Muscle layer of duodenum (tissue), 2 donors: ENCODE results near the gene GPSM1.

Source experiments
- H3K27ac ChIP-seq: one replicate; pipeline ENCODE4 v1.7.0; 2013; ENCODE audit warnings: mild to moderate bottlenecking, low read length
- H3K27me3 ChIP-seq: one replicate; pipeline ENCODE4 v1.7.0; 2013; ENCODE audit warnings: low read depth, mild to moderate bottlenecking, control low read depth, low read length
- H3K36me3 ChIP-seq, 2 donors: one replicate each; pipeline ENCODE4 v1.7.0; 2013; ENCODE audit warnings: low read length in 2 of 2, control low read depth in 1 of 2, mild to moderate bottlenecking in 1 of 2; ENCODE audit not compliant: insufficient read depth in 2 of 2, control insufficient read depth in 1 of 2
- H3K4me1 ChIP-seq, 2 donors: one replicate each; pipeline ENCODE4 v1.7.0; 2013; ENCODE audit warnings: low read length in 2 of 2, mild to moderate bottlenecking in 2 of 2, control low read depth in 1 of 2, moderate library complexity in 1 of 2; ENCODE audit not compliant: insufficient read depth in 2 of 2, control insufficient read depth in 1 of 2
- H3K4me3 ChIP-seq, 2 donors: one replicate each; pipeline ENCODE4 v1.7.0; 2013; ENCODE audit warnings: low read length in 2 of 2, low read depth in 1 of 2, mild to moderate bottlenecking in 1 of 2
- H3K9me3 ChIP-seq, 2 donors: one replicate each; pipeline ENCODE4 v1.7.0; 2013; ENCODE audit warnings: low read length in 2 of 2, control low read depth in 1 of 2, mild to moderate bottlenecking in 1 of 2; ENCODE audit not compliant: control insufficient read depth in 1 of 2
- donor health status: healthy.

The GPSM1 gene

DNA sequence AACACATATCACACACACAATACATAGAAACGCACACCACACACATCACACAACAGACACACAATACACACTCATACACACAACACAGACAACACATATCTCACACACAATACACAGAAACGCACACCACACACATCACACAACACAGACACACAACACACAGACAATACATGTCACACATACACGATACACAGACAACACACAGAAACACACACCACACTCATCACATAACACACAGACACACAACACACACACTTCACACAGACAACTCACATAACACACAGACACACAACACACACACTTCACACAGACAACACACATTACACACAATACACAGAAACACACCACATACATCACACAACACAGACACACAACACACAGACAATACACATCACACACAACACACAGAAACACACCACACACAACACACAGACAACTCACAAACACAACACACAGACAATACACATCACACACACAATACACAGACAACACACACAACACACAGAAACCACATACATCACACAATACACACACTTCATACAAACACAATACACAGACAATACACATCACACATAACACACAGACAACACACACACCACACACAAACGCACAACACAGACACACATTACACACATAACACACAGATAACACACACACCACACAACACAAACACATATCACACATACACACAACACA lies 19.2 kb upstream of the GPSM1 start:
- no peaks in the 10 kb centered on the region for H3K9me3 ChIP-seq
- H3K4me3 ChIP-seq: no peak overlapping the region
- H3K27ac ChIP-seq: no peak overlapping the region
- H3K36me3 ChIP-seq: no peaks in the 10 kb centered on the region
- H3K4me1 ChIP-seq: no peaks in the 10 kb centered on the region
- peaks cover 15% of the 10 kb centered on the region for H3K27me3 ChIP-seq

DNA sequence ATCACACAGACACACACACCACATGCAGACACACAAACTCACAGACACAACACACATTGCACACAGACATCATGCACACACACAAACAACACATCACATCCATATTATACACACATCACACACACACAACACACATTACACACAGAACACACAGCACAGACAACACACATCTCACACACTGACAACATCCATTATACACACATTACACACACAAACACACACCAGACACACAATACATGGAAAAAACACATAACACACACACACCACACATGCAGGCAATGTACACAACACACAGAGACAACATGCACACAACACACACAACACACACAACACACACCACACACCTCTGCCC lies 18.7 kb upstream of the GPSM1 start:
- no peak overlapping the region for H3K4me3 ChIP-seq
- no peaks in the 10 kb centered on the region for H3K9me3 ChIP-seq
- no peaks in the 10 kb centered on the region for H3K36me3 ChIP-seq
- H3K4me1 ChIP-seq: no peaks in the 10 kb centered on the region
- H3K27me3 ChIP-seq: peaks cover 15% of the 10 kb centered on the region
- H3K27ac ChIP-seq: no peak overlapping the region

DNA sequence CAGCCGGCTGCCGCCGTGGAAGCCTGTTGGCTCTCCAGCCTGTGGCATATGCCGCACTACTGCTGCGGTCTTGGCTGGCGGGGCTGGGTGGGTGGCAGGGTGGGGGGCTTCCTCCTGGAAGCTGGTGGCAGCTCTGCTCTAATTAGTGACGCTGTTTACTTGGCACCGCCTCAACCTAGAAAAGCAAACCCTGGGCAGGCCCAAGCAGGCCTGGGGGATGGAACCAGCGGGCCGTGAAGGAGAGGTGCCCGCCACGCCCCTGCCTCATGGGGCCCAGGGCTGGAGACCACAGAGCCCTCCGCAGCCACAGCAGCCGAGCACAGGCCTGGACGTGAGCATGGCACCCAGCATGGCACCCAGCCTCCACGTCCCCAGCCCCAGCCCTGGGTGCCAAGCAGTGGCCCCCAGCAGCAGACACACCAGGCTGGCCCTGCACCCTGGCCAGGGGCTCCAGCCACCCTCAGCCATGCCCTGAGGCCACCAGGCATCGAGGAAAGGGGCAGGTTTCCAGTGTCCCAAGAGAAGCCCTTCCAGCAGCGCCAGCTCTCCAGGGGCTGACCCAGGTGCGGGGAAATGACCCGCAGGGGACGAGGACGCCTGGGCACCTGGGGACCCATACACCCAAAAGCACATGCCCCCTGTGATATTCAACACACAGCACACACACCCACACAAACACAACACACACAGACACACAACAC lies 18.1 kb upstream of the GPSM1 start:
- peaks cover 15% of the 10 kb centered on the region for H3K27me3 ChIP-seq
- no peak overlapping the region for H3K27ac ChIP-seq
- no peaks in the 10 kb centered on the region for H3K9me3 ChIP-seq
- H3K36me3 ChIP-seq: no peaks in the 10 kb centered on the region
- no peak overlapping the region for H3K4me3 ChIP-seq
- H3K4me1 ChIP-seq: no peaks in the 10 kb centered on the region

DNA sequence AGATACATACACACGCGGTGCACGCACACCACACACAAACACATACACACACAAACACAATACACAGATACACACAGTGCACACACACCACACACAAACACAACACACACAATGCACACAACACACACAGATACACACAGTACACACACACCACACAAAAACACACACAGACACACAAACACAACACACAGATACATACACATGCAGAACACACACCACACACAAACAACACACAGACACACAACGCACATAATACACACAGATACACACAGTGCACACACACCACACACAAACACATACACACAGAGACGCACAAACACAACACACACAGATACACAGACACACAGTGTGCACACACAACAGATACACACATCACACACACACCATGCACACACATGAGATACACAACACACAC lies 17.5 kb upstream of the GPSM1 start:
- Histone ChIP-seq H3K4me1 (no peaks in the 10 kb centered on the region), H3K36me3 (no peaks in the 10 kb centered on the region), H3K27me3 (peaks cover 15% of the 10 kb centered on the region), H3K4me3 (no peak overlapping the region), H3K9me3 (peaks cover 0 to 1% of the 10 kb centered on the region in 2 donors), H3K27ac (no peak overlapping the region)

DNA sequence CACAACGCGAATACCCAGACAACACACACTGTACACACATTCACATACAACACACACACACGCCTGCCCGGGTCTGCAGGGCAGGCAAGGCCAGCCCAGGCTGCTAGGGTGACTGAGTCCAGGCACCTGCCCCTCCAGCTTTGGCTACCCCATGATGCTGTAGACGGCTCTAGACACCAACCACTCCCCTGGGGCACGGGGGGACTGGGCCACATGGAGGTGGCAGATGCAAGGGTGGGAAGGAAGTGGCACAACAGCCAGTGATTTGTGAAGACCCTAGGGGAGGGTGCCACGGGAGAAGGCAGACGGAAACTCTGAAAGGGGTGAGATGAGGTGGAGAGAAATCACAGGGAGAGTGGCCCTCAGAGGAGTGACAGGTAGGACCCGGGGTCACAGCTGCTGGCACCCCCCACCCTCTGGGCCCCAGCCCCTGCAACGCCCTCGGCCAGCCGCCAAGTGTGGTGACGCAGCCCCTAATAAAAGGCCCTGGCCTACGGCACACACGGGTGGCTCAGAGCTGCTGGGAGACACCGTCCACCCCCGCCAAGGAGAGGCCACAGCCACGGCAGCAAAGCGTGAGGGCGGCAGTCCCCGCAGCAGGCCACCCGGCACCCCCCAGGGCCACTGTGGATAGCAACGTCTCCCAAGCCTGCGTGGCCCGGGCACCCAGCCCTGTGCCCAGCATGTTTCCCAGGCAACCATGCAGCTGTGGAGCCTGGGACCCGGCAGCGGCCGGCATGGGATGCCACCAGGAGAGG lies 16.9 kb upstream of the GPSM1 start:
- Histone ChIP-seq H3K27ac (no peak overlapping the region), H3K9me3 (peaks cover 0 to 5% of the 10 kb centered on the region in 2 donors), H3K36me3 (no peaks in the 10 kb centered on the region), H3K4me1 (no peaks in the 10 kb centered on the region), H3K4me3 (no peak overlapping the region), H3K27me3 (peaks cover 15% of the 10 kb centered on the region)

DNA sequence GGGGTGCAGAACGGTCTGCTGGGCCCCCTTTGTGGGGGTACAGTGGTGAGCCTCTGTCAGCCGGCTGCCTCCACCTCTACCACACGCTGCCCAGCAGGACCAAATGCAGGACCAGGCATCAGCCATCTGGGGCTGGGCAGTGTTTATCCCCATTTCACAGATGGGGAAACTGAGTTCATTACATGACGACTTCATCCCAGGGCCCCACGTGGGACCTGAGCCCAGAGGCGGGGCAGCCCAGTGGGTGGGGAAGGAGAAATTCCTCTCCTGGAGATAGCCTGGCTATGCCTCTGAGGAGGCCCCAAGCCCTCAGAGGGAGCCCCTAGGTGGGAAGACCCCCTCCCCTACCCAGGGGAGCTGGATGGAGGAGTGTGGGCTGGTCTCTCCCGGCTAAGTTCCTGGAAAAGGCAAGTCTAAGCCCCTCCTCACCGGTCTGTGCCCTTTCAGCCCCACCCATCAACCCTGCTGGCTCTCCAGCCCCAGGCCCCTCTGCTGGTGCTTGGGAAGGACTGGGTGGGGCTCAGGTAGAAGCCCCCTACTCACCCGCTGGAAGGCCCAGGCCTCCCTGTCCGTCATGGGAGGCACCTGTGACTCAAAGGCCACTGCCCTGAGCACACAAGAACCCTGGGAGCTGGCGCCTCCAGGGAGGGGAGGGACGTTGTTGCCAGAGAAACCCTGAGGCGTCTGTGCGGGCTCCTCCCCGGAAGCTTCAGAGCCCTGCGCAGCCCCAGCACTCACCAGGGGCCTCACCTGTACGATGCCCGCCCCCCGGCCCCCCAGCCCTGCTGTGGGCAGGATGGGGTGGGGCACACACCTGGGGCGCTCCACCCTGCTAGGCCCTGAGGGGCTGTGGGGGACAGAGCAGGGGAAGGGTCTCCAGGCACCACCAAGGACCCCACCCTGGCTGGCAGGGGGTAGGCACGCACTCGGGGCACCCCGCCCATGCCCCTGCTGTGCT lies 16.0 kb upstream of the GPSM1 start:
- Histone ChIP-seq H3K9me3 (peaks cover 0 to 5% of the 10 kb centered on the region in 2 donors), H3K27me3 (peaks cover 15% of the 10 kb centered on the region), H3K36me3 (no peaks in the 10 kb centered on the region), H3K4me1 (no peaks in the 10 kb centered on the region), H3K27ac (no peak overlapping the region), H3K4me3 (no peak overlapping the region)

DNA sequence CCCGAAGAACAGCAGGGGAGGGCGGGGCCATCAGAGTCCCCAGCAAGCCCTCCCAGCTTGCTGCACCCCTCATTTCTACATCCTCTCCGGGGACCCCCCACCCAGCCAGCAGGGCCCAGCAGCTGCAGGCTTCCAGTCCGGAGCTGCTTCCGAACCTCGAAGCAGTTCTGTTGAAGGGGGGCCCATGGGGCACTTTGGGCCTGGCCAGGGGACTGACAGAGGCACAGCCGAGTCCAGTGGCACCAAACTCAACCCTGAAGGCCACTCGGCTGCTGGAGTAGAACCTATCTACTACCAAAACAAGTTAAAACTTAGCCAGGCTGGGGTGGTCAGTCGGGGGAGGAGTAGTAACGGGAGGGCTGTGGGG lies 15.3 kb upstream of the GPSM1 start:
- Histone ChIP-seq H3K36me3 (no peaks in the 10 kb centered on the region), H3K27me3 (peaks cover 15% of the 10 kb centered on the region), H3K27ac (no peak overlapping the region), H3K4me1 (no peaks in the 10 kb centered on the region), H3K4me3 (no peak overlapping the region), H3K9me3 (peaks cover 0 to 5% of the 10 kb centered on the region in 2 donors)

DNA sequence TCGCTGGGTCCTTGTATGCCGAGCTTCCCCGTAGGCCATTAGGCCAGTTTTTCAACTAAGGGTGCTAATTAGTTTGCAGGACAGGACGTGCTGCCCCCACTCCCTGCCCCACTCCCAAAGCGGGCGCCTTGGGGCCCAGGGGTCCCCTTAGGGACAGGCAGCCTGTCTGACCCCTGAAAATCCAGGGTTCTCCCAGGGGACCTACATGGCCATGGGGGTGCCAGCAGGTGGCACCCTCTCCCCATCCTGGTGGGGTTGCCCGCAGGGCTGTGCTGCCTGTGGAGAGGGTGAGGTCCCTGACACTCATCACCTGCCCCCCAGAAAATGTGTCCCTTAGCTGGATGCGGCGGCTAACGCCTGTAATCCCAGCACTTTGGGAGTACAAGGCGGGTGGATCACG lies 14.9 kb upstream of the GPSM1 start:
- Histone ChIP-seq H3K4me1 (no peaks in the 10 kb centered on the region), H3K27ac (no peak overlapping the region), H3K27me3 (peaks cover 15% of the 10 kb centered on the region), H3K4me3 (no peak overlapping the region), H3K36me3 (no peaks in the 10 kb centered on the region), H3K9me3 (peaks cover 0 to 5% of the 10 kb centered on the region in 2 donors)

DNA sequence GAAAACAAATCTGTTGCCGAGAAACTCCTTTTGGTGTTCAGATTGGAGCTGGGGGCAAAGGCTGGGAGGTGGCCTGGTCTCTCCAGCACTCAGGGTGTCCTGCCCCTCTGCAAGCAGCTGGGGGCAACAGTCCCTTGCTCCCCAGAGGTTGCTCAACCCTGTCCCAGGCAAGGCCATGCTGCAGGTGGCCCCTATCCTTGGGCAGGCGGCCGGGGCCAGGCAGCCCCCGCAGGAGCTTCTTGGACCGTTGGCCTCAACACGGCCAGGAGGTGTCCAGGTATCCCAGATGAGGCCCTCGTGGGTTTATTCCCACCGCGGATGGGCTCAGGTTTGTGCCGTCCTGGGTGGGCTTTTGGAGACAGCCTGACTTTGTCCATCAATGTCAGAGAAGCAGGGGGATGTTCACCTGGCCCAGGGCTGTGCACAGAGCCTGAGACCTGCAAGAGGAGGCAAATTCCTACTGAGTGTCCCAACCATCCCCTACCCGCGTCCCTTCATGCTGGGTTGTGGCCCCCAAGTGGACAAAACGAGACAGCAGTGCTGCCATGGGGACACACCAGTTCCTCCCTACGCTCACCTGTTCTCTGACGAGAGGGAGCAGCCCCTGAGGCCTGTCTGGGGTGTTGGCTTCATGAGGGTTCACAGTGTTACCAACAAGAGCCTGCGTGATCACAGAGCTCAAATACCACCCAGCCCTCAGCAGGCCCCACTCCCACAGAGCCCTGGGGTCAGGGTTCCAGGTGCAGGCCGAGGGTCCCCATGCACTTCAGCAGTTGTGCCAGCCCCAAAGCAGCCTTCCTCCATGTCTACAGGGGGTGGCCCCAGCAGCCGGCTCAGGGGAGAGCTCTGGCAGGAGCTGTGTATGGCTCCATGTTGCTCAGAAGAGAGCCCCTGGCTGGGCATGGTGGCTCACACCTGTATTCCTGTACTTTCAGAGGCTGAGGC lies 14.0 kb upstream of the GPSM1 start:
- H3K4me1 ChIP-seq: no peaks in the 10 kb centered on the region

DNA sequence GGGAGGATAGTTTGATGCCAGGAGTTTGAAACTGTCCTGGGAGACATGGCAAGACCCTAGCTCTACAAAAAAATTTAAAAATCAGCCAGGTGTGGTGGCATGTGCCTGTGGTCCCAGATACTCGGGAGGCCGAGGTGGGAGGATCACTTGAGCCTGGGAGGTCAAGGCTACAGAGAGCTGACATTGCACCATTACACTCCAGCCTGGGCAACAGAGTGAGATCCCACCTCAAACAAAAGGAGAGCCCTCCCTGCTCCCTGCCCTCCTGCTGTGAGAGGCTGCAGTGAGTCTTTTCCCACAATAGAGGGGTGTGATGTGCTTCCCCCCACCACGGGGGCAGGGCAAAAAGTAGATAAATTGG lies 13.3 kb upstream of the GPSM1 start:
- Histone ChIP-seq H3K36me3 (no peaks in the 10 kb centered on the region), H3K27me3 (peaks cover 5% of the 10 kb centered on the region), H3K27ac (no peak overlapping the region), H3K4me1 (no peaks in the 10 kb centered on the region), H3K9me3 (peaks cover 0 to 5% of the 10 kb centered on the region in 2 donors), H3K4me3 (no peak overlapping the region)

More for the DNA sequence above, 14.0 kb upstream of the GPSM1 start:
- no peak overlapping the region for H3K4me3 ChIP-seq
- no peak overlapping the region for H3K27ac ChIP-seq
- peaks cover 11% of the 10 kb centered on the region for H3K27me3 ChIP-seq
- peaks cover 0 to 5% of the 10 kb centered on the region in 2 donors for H3K9me3 ChIP-seq
- H3K36me3 ChIP-seq: no peaks in the 10 kb centered on the region
